ENCODE measurements around the gene ADPRHL1.

DNA sequence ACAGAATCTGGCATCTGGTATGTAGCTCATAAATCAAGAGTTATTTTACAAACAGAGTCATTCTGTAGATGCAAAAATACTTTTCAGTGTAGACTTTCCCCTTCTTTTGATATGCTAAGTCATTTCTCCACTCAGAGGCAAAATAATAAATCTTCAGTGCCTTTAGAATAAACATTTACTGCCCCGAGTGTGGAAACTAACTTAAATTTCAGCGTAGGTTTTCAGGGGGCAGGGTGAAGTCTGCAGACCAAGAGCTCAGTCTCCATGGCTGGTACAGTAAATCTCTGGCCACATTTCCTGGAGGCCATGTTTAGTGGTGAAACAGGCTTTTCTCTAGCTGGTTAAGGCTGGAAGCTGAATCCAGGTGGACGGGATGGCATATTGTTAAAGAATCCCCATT, 13.1 kb upstream of the ADPRHL1 start:
- TF ChIP-seq, protein P1, sequence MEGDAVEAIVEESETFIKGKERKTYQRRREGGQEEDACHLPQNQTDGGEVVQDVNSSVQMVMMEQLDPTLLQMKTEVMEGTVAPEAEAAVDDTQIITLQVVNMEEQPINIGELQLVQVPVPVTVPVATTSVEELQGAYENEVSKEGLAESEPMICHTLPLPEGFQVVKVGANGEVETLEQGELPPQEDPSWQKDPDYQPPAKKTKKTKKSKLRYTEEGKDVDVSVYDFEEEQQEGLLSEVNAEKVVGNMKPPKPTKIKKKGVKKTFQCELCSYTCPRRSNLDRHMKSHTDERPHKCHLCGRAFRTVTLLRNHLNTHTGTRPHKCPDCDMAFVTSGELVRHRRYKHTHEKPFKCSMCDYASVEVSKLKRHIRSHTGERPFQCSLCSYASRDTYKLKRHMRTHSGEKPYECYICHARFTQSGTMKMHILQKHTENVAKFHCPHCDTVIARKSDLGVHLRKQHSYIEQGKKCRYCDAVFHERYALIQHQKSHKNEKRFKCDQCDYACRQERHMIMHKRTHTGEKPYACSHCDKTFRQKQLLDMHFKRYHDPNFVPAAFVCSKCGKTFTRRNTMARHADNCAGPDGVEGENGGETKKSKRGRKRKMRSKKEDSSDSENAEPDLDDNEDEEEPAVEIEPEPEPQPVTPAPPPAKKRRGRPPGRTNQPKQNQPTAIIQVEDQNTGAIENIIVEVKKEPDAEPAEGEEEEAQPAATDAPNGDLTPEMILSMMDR (IDR thresholded peaks at IDR 0.05) = no peak
- TF ChIP-seq POLR2A (IDR thresholded peaks at IDR 0.05) = no peak
